GM10248 (cell line): Measurements from ENCODE around the gene GOSR2.
"Not testable (repeated sequence)": the region's sequence is repeated elsewhere in the genome, so short reads cannot be mapped to it uniquely, and the experiment has no call there.

ENCODE experiments used
- CTCF ChIA-PET: fragments of 300-600 bp; sonication (Branson Sonifier 250); formaldehyde crosslinking; extraction: SDS; loops from one replicate; lab custom pipeline; 2021; ENCODE audit warnings: antibody characterized with exemption; lab: Yijun Ruan, JAX
- POLR2A ChIA-PET: fragments of 350-650 bp; sonication (Branson Sonifier 250); formaldehyde crosslinking; extraction: SDS; loops from one replicate; lab custom pipeline; 2020; ENCODE audit warnings: antibody characterized with exemption; lab: Yijun Ruan, JAX
- DNase-seq: peaks from one replicate; pipeline ENCODE4 v3.0.0; 2012; ENCODE audit errors: extremely low spot score
- TF ChIP-seq, protein P1 (sequence below): IDR thresholded peaks from 2 replicates; pipeline ENCODE4 v1.5.1; 2012; ENCODE audit warnings: mild to moderate bottlenecking, low read depth; ENCODE audit errors: extremely low read depth, missing control alignments, control extremely low read depth

GOSR2 gene

GRCh38 chr17:46986366-46986765 lies 63.4 kb downstream of the GOSR2 start:
- POLR2A ChIA-PET, result no interaction called here

DNA sequence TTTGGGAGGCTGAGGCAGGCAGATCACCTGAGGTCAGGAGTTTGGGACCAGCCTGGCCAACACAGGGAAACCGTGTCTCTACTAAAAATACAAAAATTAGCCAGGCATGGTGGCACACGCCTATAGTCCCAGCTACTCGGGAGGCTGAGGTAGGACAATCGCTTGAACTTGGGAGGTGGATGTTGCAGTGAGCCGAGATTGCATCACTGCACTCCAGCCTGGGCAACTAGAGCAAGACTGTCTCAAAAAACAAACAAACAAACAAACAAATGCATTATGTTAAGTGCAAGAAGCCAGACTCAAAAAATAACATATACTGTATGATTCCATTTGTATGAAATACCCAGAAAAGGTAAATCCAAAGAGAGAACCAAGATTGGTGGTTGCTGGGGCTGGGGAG lies 65.0 kb downstream of the GOSR2 start:
- CTCF ChIA-PET, DNase-seq, POLR2A ChIA-PET: not testable (repeated sequence)

More at GRCh38 chr17:46986366-46986765, 63.4 kb downstream of the GOSR2 start:
- DNase-seq, result no peak
- CTCF ChIA-PET, result interaction anchor here (1.4 kb wide), 1 partner anchor 15 kb away, joined by 3 read pairs; no protein-coding TSS in a partner anchor
- TF ChIP-seq, protein P1, sequence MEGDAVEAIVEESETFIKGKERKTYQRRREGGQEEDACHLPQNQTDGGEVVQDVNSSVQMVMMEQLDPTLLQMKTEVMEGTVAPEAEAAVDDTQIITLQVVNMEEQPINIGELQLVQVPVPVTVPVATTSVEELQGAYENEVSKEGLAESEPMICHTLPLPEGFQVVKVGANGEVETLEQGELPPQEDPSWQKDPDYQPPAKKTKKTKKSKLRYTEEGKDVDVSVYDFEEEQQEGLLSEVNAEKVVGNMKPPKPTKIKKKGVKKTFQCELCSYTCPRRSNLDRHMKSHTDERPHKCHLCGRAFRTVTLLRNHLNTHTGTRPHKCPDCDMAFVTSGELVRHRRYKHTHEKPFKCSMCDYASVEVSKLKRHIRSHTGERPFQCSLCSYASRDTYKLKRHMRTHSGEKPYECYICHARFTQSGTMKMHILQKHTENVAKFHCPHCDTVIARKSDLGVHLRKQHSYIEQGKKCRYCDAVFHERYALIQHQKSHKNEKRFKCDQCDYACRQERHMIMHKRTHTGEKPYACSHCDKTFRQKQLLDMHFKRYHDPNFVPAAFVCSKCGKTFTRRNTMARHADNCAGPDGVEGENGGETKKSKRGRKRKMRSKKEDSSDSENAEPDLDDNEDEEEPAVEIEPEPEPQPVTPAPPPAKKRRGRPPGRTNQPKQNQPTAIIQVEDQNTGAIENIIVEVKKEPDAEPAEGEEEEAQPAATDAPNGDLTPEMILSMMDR, result no peak

DNA sequence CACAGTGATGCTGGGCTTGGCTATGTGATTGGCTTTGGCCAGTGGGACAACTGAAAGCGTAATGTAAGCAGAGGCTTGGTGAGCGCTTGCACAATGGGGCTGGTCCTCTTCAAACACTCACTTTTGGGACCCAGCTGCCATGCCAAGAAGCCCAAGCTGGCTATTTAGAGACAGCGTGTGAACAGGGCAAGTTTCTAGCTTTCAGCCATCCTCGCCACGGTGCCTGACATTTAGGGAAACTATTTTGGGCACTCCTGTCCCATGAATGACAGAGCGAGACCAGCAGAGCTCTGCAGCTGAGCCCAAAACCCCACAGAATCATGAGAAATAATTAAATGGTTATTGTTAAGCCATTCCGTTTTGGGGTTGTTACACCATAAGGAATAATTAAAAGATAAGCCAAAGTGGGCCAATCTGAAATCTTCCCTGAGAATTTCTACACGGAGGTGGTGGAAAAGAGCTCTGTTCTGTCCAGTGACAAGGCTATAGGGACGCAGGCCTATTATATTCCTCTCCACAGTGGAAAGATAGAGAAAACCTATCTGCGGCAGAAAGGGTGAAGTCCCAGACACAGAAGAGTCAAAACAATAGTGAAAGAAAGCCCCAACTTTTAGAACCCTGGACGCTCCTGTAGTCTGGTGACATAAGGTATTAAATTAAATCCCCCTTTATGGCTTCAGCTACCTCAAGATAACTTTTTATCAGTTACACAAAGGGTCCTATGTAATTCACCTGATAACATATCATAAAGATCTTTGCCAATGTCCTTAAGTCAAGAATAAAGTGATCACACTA lies 66.9 kb downstream of the GOSR2 start:
- TF ChIP-seq, protein P1, result no peak
- POLR2A ChIA-PET, result no interaction called here
- CTCF ChIA-PET, result interaction anchor here (1.1 to 1.4 kb wide), 2 partner anchors 11 to 47 kb away, joined by 4 to 6 read pairs; no protein-coding TSS in a partner anchor
- DNase-seq, result peak; percentile 34

DNA sequence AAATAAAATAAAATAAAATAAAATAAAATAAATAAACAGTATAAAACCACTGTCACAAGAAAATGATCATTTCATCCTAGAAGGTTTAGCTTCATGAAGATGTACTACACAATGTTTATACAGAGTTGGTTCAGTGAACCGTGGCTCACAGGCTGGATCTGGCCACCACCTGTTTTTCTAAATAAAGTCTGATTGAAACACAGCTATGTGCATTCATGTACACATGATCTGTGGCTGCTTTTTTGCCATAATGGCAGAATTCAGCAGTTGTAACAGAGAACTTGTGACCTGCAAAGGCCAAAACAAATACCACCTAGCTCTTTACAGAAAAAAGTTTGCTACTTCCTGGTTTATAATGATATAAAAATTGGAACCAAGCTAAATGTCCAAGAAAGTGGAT lies 68.7 kb downstream of the GOSR2 start:
- TF ChIP-seq, protein P1, result no peak
- no peak for DNase-seq
- ChIA-PET POLR2A (no interaction called here), CTCF (interaction anchor here (0.9 to 1.3 kb wide), 2 partner anchors 49 to 156 kb away, joined by 3 to 4 read pairs; no protein-coding TSS in a partner anchor)
